IPS-15b (cell line): Measurements from ENCODE around the gene ANTXR2.

ENCODE experiments used
- H3K27me3 ChIP-seq: one replicate; pipeline ENCODE4 v1.6.1; 2013; ENCODE audit warnings: low read length; ENCODE audit not compliant: control insufficient read depth, insufficient read depth
- H3K36me3 ChIP-seq: one replicate; pipeline ENCODE4 v1.6.1; 2013; ENCODE audit warnings: low read length; ENCODE audit not compliant: control insufficient read depth, insufficient read depth
- H3K4me1 ChIP-seq: one replicate; pipeline ENCODE4 v1.6.1; 2013; ENCODE audit warnings: mild to moderate bottlenecking, low read length; ENCODE audit not compliant: control insufficient read depth, insufficient read depth
- H3K4me3 ChIP-seq: one replicate; pipeline ENCODE4 v1.5.1; 2013; ENCODE audit warnings: low read depth, low read length
- H3K9ac ChIP-seq: one replicate; pipeline ENCODE4 v1.6.1; 2013; ENCODE audit warnings: low read depth, mild to moderate bottlenecking, low read length
- H3K9me3 ChIP-seq: one replicate; pipeline ENCODE4 v1.6.1; 2013; ENCODE audit warnings: mild to moderate bottlenecking, low read length; ENCODE audit not compliant: control insufficient read depth, insufficient read depth

Gene ANTXR2

DNA sequence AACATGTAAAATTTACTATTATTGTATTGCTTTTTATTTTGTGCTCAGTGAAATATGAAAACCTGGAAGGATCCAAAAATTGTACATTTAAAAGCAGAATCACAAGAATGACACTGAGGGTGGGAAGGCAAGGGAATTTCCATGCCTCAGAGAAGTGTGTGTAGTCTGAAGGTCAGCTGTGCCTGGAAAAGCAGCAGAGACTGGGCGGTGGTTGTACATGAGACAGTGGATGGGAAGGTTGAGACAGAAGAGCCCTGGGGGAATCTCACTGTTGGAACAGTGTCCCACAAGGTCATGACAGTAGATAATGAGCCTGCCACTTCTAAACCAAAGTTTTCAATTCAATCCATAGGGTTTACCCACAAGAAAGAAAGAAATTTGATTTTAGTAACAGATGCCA lies 17.1 kb upstream of the ANTXR2 start:
- no peaks in the 10 kb centered on the region for H3K9me3 ChIP-seq
- no peak overlapping the region for H3K9ac ChIP-seq
- H3K36me3 ChIP-seq: no peaks in the 10 kb centered on the region
- H3K27me3 ChIP-seq: no peaks in the 10 kb centered on the region
- H3K4me1 ChIP-seq: no peaks in the 10 kb centered on the region
- H3K4me3 ChIP-seq: no peak overlapping the region

GRCh38 chr4:80088471-80088870 lies 15.4 kb upstream of the ANTXR2 start:
- Histone ChIP-seq H3K9ac (no peak overlapping the region), H3K4me3 (no peak overlapping the region), H3K4me1 (no peaks in the 10 kb centered on the region), H3K27me3 (no peaks in the 10 kb centered on the region), H3K36me3 (no peaks in the 10 kb centered on the region), H3K9me3 (no peaks in the 10 kb centered on the region)

DNA sequence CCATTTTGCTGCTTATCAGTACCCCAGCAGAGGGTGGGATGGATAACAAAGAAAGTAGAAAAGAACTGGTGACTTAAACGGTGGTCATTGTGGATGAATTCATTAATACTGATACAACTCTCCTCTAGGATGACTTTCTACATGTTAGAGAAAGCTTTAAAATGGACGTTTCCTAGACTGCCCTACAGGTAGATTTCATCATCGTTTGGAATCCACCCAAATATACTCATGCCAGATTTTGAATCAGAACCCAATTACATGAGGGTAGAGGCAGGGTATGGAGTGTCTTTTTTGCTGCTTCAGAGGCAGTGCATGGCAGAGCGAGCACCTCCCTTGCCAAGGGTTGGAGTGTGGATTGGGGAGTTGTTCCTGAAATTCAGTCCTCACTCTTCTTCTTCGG lies 13.3 kb upstream of the ANTXR2 start:
- H3K27me3 ChIP-seq: no peaks in the 10 kb centered on the region
- H3K4me3 ChIP-seq: no peak overlapping the region
- H3K9ac ChIP-seq: no peak overlapping the region
- H3K9me3 ChIP-seq: no peaks in the 10 kb centered on the region
- no peaks in the 10 kb centered on the region for H3K36me3 ChIP-seq
- H3K4me1 ChIP-seq: no peaks in the 10 kb centered on the region

GRCh38 chr4:80085081-80085480 lies 12.1 kb upstream of the ANTXR2 start:
- no peaks in the 10 kb centered on the region for H3K4me1 ChIP-seq
- no peak overlapping the region for H3K4me3 ChIP-seq
- H3K9ac ChIP-seq: no peak overlapping the region
- no peaks in the 10 kb centered on the region for H3K27me3 ChIP-seq
- no peaks in the 10 kb centered on the region for H3K36me3 ChIP-seq
- H3K9me3 ChIP-seq: no peaks in the 10 kb centered on the region

DNA sequence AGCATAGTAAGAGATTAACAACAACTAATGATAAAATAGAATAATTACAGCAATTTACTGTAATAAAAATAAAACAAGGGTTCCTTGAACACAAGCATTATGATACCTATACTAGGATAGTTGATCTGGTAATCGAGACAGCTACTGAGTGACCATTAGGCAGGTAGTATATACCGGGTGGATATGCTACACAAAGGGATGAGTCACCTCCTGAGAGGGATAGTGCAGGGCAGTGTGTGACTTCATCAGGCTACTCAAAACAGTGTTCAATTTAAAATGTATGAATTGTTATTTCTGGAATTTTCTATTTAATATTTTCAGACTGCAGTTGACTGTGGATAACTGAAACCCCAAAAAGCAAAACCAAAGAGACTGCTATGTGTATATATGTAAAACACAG lies 9.7 kb upstream of the ANTXR2 start:
- Histone ChIP-seq H3K9me3 (no peaks in the 10 kb centered on the region), H3K27me3 (no peaks in the 10 kb centered on the region), H3K4me3 (no peak overlapping the region), H3K36me3 (no peaks in the 10 kb centered on the region), H3K9ac (no peak overlapping the region), H3K4me1 (no peaks in the 10 kb centered on the region)

DNA sequence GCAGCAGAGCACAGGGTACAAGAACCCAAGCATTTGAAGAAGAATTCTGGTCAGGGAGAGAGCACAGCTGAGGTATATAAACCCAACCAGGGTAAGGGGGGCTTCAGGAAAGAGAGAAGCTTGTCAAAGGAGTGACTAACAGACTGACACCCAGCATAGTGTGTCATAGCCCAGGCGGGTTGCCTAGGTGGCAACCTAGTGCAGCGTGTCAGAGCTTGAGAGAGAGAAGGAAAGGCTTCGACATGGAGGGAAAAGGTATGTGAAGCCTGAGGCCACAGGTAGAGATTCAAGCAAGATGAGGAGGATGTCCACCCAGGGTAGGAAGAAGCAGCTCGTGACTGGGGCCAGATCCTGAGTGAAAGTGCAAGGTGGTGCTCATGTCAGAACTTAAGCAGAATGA lies 8.5 kb upstream of the ANTXR2 start:
- no peak overlapping the region for H3K9ac ChIP-seq
- H3K4me3 ChIP-seq: no peak overlapping the region
- no peaks in the 10 kb centered on the region for H3K4me1 ChIP-seq
- H3K9me3 ChIP-seq: no peaks in the 10 kb centered on the region
- no peaks in the 10 kb centered on the region for H3K27me3 ChIP-seq
- H3K36me3 ChIP-seq: no peaks in the 10 kb centered on the region

DNA sequence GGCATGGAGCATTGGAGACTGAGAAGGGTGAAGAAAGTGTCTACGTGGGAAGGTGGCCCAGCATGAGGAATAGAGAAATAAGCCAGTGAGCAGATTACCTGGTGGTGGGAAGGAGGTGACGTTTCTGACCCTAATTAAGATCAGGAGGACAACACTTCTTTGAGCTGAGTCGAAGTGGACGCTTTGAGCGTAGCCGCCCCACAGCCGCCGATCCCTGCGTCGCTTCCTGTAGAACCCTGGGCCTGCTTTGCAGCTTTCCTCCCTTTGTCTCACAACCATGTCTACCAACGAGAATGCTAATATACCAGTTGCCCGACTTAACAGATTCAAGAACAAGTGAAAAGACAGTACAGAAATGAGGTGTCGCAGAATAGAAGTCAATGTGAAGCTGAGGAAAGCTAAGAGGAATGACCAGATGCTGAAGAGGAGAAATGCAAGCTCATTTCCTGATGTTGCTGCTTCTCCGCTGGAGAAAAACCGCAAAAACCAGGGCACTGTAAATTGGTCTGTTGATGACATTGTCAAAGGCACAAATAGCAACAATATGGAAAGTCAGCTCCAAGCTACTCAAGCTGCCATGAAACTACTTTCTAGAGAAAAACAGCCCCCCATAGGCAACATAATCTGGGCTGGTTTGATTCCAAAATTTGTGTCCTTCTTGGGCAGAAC lies 6.4 kb upstream of the ANTXR2 start:
- no peaks in the 10 kb centered on the region for H3K36me3 ChIP-seq
- no peak overlapping the region for H3K9ac ChIP-seq
- no peak overlapping the region for H3K4me3 ChIP-seq
- no peaks in the 10 kb centered on the region for H3K9me3 ChIP-seq
- peaks cover 4% of the 10 kb centered on the region for H3K27me3 ChIP-seq
- H3K4me1 ChIP-seq: no peaks in the 10 kb centered on the region

GRCh38 chr4:80078346-80079092 lies 5.5 kb upstream of the ANTXR2 start:
- Histone ChIP-seq H3K4me3 (no peak overlapping the region), H3K4me1 (no peaks in the 10 kb centered on the region), H3K27me3 (peaks cover 11% of the 10 kb centered on the region), H3K36me3 (no peaks in the 10 kb centered on the region), H3K9ac (no peak overlapping the region), H3K9me3 (no peaks in the 10 kb centered on the region)

DNA sequence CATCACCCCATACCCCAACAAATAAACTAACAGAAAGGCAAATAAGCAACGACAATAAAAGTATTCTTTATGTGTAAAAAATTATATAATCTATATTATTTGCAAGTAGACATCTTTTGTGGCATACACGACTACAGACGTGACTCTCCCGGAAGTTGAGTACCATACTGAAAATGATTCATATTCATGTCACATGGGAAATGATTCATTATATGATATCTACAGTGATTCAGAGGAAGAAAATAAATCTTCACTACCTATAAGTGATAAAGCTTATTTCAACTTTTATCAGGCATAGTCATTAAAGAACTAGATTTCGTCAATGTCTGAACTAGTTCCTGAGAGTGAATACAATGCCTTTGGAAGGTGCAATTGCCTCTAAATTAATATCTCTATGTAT lies 4.6 kb upstream of the ANTXR2 start:
- Histone ChIP-seq H3K36me3 (no peaks in the 10 kb centered on the region), H3K9ac (no peak overlapping the region), H3K9me3 (no peaks in the 10 kb centered on the region), H3K4me3 (no peak overlapping the region), H3K27me3 (peaks cover 15% of the 10 kb centered on the region), H3K4me1 (no peaks in the 10 kb centered on the region)

DNA sequence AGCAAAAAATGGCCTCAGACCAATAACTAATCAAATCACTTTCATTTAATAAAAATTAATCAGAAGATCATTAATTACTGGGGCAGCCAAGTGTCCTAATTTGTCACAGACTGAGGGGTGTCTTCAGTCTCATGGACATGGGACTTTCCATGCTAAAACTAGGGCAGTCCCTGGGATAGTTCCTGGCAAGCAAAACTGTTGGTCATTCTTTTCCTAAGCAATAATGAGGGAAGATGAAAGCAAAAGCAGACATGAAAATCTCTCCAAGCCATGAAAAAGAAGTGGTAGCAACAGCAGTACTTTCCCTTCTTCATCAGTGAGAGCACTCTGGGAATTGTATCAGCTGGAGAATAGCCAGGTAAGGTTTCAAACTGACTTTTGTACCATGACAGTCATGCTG lies 3.7 kb upstream of the ANTXR2 start:
- Histone ChIP-seq H3K27me3 (peaks cover 15% of the 10 kb centered on the region), H3K4me3 (no peak overlapping the region), H3K4me1 (no peaks in the 10 kb centered on the region), H3K9me3 (no peaks in the 10 kb centered on the region), H3K36me3 (no peaks in the 10 kb centered on the region), H3K9ac (no peak overlapping the region)

DNA sequence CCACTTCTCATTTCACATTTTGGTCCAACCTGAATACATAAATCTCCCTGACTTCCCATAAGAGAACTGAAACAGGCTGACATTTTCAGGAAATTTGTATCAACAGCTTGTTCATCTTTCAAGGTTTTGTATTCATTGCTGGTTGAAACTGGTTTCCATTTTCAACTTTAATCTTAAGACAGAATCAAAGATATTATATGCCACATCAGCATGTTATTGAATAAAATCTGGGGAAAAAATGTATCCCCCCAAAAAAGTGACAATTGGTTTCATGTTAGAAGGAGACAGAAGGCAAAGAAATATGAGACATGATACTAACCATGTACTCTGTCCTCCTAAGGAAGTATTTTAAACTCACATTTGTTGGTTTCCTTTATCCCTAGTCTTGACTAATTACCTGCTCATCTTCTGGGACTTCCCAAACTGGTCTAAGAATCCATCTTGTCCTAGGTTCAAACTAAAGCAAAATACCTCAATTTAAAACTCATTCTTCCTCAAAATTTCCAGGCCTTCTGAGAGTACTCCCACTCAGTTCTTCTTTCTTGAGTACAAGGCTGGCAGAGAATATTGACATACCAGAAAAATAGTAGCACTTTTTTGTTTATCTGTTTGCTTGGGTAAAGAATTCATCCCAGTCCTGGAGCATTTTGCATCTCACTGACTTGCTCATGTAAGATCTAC lies 3.1 kb upstream of the ANTXR2 start:
- Histone ChIP-seq H3K27me3 (peaks cover 21% of the 10 kb centered on the region), H3K9ac (no peak overlapping the region), H3K4me1 (peaks cover 4% of the 10 kb centered on the region), H3K4me3 (no peak overlapping the region), H3K9me3 (no peaks in the 10 kb centered on the region), H3K36me3 (no peaks in the 10 kb centered on the region)

DNA sequence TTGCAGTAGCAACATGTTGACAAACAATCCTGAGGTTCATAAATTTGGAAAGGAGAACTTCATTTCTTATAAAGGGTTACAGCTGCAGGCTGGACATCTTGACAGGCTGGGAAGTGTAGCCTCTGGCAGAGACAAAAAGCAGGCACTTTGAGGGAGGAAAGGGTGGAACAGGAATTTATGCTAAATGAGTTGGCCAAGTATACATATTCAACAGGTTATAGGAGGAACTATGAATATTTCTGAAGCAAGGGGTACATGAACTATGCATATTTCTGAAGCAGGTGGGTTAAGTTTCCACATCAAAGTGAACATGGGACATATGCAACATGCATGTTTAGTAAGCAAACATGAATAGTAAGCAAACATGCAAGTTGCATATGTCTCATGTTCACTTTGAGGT lies 1.6 kb upstream of the ANTXR2 start:
- Histone ChIP-seq H3K9ac (no peak overlapping the region), H3K4me1 (peaks cover 4% of the 10 kb centered on the region), H3K4me3 (no peak overlapping the region), H3K36me3 (no peaks in the 10 kb centered on the region), H3K9me3 (no peaks in the 10 kb centered on the region), H3K27me3 (peaks cover 35% of the 10 kb centered on the region)
